ENCODE results near the gene SHISA7.

DNA sequence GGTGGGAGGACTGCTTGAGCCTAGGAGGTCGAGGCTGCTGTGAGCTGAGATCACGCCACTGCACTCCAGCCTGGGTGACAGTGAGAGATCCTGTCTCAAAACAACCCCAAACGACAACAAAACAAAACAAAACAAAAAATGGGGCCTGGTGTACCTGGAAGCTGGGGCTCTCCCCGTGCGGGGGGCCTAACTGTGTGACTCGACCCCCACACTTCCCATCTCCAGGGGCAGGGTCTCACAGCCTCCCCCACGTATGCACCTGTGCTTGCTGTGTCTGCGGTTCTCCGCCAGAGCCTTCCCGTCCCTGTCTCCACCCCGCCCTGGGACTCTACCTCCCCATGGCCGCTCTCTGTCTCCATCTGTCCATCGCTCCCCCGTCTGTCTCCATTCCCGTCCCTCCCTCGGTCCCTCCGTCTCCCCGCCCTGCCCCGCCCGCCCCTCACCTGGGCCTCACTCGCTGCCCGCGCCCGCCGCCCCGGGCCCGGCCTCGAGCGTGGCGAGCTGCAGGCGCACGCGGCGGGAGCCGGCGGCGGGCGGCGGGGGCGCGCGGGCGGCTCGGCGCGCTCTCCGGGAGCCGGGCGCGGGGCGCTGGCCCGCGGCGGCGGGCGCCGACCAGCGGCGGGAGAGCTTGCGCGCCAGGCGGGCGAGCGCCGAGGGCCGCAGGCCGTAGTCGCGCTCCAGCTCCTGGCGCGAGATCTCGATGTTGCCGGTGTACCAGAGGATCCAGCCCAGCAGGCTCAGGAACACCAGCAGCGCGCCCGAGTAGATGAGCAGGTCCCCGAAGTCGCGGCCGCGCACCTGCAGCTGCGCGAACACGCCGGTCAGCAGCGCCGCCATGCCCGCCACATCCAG is 59.6 kb downstream of the SHISA7 start:
- TF ChIP-seq POLR2A (IDR thresholded peaks at IDR 0.05; ENCODE audit: low read depth, low read length) (no peak), POLR2AphosphoS5 (IDR thresholded peaks at IDR 0.05; ENCODE audit: low read depth, low read length) (no peak), SPI1 (IDR thresholded peaks at IDR 0.05; ENCODE audit: low read depth, low read length) (no peak), TAF1 (IDR thresholded peaks at IDR 0.05; ENCODE audit: low read depth, low read length) (no peak), POU2F2 (IDR thresholded peaks at IDR 0.05; ENCODE audit: low read depth, low read length) (no peak), PAX5 (IDR thresholded peaks at IDR 0.05; ENCODE audit: insufficient read depth, low read length, severe bottlenecking) (no peak)
